ENCODE measurements around the gene SIGLEC14.
"Not testable (repeated sequence)": the region's sequence is repeated elsewhere in the genome, so short reads cannot be mapped to it uniquely, and the experiment has no call there.

- TF ChIP-seq RCOR1 (IDR thresholded peaks at IDR 0.05; ENCODE audit: low read depth, low read length); CTCF (IDR thresholded peaks at IDR 0.05); ZC3H11A (IDR thresholded peaks at IDR 0.05); RFX5 (IDR thresholded peaks at IDR 0.05); JUN (IDR thresholded peaks at IDR 0.05); RNF2 (IDR thresholded peaks at IDR 0.05; ENCODE audit: borderline replicate concordance, low read depth); TP53 (CRISPR knock-in tag; IDR thresholded peaks at IDR 0.05); NFE2L2 (conservative IDR thresholded peaks at IDR 0.05; ENCODE audit: low read length); POLR2A (IDR thresholded peaks at IDR 0.05; ENCODE audit: low read length); REST (IDR thresholded peaks at IDR 0.05): not testable (repeated sequence)
Observed at GRCh38 chr19:51630315-51630714, 16.3 kb downstream of the SIGLEC14 start, which contains the start of gene SIGLEC5.
